ENCODE measurements around the gene ARMC2. TPM values are rescaled to one million over a fixed set of nuclear protein-coding genes. Genes with fewer than 3 reads are reported as not detected.

Gene ARMC2
- total RNA-seq, 1 donor from 2014 or later = 6.9 TPM

DNA sequence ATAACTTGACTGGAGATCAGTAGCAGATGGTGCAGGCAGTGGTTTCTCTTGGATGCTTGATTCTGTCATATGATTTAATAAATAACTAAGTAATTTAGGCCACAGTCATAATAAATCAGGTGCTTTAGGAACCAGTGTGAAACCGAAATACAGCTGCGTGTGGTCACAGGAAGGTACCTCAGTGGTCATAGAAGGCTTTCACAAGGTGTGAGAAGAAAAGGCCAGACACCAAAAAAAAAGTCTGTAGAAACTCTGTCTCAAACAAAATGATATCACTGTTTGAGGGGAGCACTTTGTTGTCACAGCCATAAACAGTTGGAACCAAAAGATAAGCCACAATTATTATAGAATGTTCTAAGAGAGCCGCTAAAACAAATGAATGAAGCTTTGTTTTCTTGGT lies 56.5 kb downstream of the ARMC2 start:
- TF ChIP-seq, protein P1, sequence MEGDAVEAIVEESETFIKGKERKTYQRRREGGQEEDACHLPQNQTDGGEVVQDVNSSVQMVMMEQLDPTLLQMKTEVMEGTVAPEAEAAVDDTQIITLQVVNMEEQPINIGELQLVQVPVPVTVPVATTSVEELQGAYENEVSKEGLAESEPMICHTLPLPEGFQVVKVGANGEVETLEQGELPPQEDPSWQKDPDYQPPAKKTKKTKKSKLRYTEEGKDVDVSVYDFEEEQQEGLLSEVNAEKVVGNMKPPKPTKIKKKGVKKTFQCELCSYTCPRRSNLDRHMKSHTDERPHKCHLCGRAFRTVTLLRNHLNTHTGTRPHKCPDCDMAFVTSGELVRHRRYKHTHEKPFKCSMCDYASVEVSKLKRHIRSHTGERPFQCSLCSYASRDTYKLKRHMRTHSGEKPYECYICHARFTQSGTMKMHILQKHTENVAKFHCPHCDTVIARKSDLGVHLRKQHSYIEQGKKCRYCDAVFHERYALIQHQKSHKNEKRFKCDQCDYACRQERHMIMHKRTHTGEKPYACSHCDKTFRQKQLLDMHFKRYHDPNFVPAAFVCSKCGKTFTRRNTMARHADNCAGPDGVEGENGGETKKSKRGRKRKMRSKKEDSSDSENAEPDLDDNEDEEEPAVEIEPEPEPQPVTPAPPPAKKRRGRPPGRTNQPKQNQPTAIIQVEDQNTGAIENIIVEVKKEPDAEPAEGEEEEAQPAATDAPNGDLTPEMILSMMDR (IDR thresholded peaks at IDR 0.05; ENCODE audit: partially characterized antibody, unreplicated experiment) = no peak

DNA sequence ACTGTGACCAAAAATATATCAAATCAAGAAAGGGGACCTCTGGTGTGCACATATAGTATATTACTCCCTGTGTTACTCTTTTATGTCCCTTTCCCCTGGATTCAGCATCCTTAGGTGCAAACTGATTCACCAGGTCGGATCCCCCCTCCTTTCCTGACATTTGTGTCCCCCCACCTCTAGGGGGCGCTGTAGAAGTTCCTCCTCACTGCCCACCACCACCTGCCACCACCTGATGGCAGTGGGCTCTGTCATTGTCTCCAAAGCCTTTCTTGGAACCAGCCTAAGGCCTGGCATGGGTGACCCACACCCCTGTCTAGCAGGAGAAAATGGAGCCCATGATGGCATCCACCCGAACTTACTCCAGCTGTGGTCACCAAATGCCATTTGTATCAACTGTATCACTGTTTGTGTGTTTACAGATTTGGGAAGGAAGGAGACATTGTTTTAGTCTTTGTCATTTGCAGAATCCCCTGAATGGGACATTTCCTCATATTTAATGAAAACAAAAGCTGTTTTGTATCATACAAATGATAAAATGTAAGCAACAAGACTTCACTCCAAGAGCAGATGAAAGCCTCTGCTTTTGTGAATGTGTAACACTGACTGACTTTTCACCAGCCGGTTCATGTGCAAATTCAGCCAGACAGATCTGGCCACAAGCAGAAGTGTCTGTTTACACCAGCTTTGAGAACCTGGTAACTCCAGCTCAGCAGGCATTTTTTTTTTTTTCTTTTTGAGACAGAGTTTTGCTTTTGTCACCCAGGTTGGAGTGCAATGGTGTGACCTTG lies 66.2 kb downstream of the ARMC2 start:
- no peak overlapping the region for H3K27ac Mint-ChIP-seq (ENCODE audit: unreplicated experiment)
- no peak overlapping the region for H3K4me3 Mint-ChIP-seq (ENCODE audit: unreplicated experiment)
- H3K27me3 Mint-ChIP-seq (ENCODE audit: unreplicated experiment) = peaks cover 3% of the 10 kb centered on the region
- TF ChIP-seq, protein P1 (IDR thresholded peaks at IDR 0.05; ENCODE audit: partially characterized antibody, unreplicated experiment) = peak; percentile 54
- no peak for DNase-seq
- H3K36me3 Mint-ChIP-seq (ENCODE audit: unreplicated experiment) = peaks cover 3% of the 10 kb centered on the region
- H3K9me3 Mint-ChIP-seq (ENCODE audit: unreplicated experiment) = no peaks in the 10 kb centered on the region
- H3K4me1 Mint-ChIP-seq (ENCODE audit: low read depth, unreplicated experiment) = no peaks in the 10 kb centered on the region

More for the DNA sequence above, 56.5 kb downstream of the ARMC2 start:
- Mint-ChIP-seq H3K36me3 (ENCODE audit: unreplicated experiment) (no peaks in the 10 kb centered on the region), H3K27me3 (ENCODE audit: unreplicated experiment) (no peaks in the 10 kb centered on the region), H3K9me3 (ENCODE audit: unreplicated experiment) (no peaks in the 10 kb centered on the region), H3K4me3 (ENCODE audit: unreplicated experiment) (no peak overlapping the region), H3K4me1 (ENCODE audit: low read depth, unreplicated experiment) (no peaks in the 10 kb centered on the region), H3K27ac (ENCODE audit: unreplicated experiment) (no peak overlapping the region)
- no peak for DNase-seq

DNA sequence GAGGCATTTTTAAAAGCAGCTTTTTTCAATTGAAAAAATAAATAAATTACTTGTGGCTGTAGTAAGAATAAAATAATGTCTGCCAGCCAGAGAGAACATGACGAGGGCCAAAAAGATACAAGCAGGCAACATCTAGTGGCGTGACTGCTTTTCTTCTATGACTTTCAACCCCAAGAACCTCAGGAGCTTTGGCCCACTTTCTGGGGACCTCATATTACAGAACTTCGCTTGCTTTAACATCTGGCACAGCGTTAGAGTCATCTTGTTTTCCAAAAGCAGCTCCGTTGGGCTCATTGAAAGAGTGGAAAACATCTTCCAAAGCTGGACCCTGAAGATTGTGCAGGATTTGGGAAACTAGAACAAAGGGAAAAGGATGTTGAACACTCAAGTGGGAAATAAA lies 67.0 kb downstream of the ARMC2 start:
- H3K27me3 Mint-ChIP-seq (ENCODE audit: unreplicated experiment) = peaks cover 3% of the 10 kb centered on the region
- H3K4me3 Mint-ChIP-seq (ENCODE audit: unreplicated experiment) = no peak overlapping the region
- no peaks in the 10 kb centered on the region for H3K4me1 Mint-ChIP-seq (ENCODE audit: low read depth, unreplicated experiment)
- H3K9me3 Mint-ChIP-seq (ENCODE audit: unreplicated experiment) = peaks cover 2% of the 10 kb centered on the region
- TF ChIP-seq, protein P1 (IDR thresholded peaks at IDR 0.05; ENCODE audit: partially characterized antibody, unreplicated experiment) = no peak
- peaks cover 3% of the 10 kb centered on the region for H3K36me3 Mint-ChIP-seq (ENCODE audit: unreplicated experiment)
- no peak for DNase-seq
- H3K27ac Mint-ChIP-seq (ENCODE audit: unreplicated experiment) = no peak overlapping the region

DNA sequence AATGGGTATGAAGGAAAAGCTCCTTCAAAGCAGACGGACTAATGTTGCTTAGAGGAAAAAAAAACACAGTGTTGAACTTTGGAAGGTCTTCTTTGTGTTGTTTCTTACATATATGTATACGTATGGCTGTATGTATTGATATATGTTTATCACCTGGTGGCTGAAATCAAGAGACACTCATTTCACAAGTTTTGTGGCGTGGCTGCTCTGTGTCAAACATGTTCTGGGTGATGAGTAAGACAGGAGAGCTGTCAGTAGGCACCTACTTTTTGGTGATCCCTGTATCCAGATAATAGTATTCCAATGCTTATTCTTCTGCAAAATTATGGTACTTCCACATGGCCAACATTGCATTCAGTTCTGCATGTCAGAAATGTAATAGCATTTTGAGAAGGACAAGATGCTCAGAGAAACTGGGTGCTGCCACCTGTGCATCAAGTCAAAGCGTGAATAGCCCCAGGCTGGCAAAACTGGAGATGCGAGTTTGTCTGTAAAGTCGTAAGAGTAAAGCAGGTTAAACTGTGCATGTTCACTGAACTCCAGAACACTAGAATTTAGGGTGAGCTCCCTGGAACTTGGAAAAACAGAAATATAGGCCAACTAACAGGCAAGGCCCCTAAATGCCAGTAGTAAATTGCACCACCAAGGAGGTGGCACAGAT lies 67.9 kb downstream of the ARMC2 start:
- DNase-seq = no peak
- Mint-ChIP-seq H3K4me1 (ENCODE audit: low read depth, unreplicated experiment) (no peaks in the 10 kb centered on the region), H3K27me3 (ENCODE audit: unreplicated experiment) (peaks cover 4% of the 10 kb centered on the region), H3K27ac (ENCODE audit: unreplicated experiment) (no peak overlapping the region), H3K9me3 (ENCODE audit: unreplicated experiment) (peaks cover 2% of the 10 kb centered on the region), H3K36me3 (ENCODE audit: unreplicated experiment) (peaks cover 3% of the 10 kb centered on the region), H3K4me3 (ENCODE audit: unreplicated experiment) (no peak overlapping the region)
- TF ChIP-seq, protein P1 (IDR thresholded peaks at IDR 0.05; ENCODE audit: partially characterized antibody, unreplicated experiment) = no peak

DNA sequence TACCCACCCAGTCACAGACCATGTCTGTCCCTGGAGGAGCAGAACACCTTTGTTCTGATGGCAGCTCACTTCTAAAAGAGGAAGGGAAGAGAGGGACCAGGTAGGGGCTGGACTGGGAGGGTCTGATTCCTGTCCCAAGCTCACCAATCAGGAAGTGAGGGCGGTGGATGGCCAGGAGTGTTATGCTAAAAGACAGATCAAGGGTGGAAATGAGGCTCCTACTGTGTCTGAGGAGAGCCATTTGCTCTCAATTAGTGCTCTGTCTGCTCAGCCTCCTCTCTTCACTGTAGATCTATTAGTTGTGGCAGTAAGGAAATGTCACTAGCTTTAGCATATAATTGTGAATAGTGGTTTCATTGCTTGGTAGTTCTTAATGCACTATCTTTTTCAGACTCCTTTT lies 72.5 kb downstream of the ARMC2 start:
- TF ChIP-seq, protein P1 (IDR thresholded peaks at IDR 0.05; ENCODE audit: partially characterized antibody, unreplicated experiment) = no peak
- DNase-seq = no peak
- no peaks in the 10 kb centered on the region for H3K4me1 Mint-ChIP-seq (ENCODE audit: low read depth, unreplicated experiment)
- peaks cover 2% of the 10 kb centered on the region for H3K9me3 Mint-ChIP-seq (ENCODE audit: unreplicated experiment)
- peaks cover 3% of the 10 kb centered on the region for H3K36me3 Mint-ChIP-seq (ENCODE audit: unreplicated experiment)
- no peak overlapping the region for H3K27ac Mint-ChIP-seq (ENCODE audit: unreplicated experiment)
- H3K27me3 Mint-ChIP-seq (ENCODE audit: unreplicated experiment) = peaks cover 6% of the 10 kb centered on the region
- H3K4me3 Mint-ChIP-seq (ENCODE audit: unreplicated experiment) = no peak overlapping the region

Data from glutamatergic neuron (in vitro differentiated cells).